Endometrium (tissue), 2 donors: ENCODE measurements around the gene AHNAK.

Source experiments
- FAIRE-seq: peaks from 2 replicates; lab custom pipeline; 2012; peaks lifted over from hg19 to GRCh38; lab: Jason Lieb, UNC
- donor health status: control.
- donor health status: control.

The AHNAK gene

DNA sequence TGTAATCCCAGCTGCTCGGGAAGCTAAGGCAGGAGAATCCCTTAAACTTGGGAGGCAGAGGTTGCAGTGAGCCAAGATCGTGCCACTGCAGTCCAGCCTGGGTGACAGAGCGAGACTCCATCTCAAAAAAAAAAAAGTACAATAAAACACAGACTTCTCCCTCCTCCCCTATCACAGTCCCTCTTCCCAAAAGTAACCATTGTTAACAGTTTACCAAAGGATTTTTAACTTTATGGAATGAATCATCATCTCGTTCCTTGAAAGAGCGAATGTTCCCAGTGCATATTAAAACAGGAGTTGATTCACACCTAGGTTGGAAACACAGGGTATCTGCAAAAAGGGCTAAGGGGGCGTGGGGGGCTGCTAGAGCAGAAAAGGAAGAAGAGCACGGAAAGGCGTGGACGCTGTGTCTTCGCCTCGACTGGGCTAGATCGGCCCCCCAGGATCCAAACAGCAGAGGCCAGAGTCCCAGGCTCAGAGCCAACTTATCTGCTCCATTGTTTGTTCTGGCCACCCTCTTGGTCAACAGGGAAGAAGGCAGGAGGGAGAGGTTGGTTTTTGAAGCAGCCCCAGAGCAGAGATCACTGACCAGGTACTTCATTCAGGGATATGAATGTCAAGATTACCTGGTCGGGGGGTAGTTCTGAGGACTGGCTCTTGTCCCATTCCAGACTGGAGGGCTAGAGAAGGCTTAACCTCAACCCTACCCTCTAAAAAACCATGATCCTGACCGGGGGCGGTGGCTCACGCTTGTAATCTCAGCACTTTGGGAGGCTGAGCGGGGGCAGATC is 2.1 kb upstream of the AHNAK start:
- no peak for FAIRE-seq

DNA sequence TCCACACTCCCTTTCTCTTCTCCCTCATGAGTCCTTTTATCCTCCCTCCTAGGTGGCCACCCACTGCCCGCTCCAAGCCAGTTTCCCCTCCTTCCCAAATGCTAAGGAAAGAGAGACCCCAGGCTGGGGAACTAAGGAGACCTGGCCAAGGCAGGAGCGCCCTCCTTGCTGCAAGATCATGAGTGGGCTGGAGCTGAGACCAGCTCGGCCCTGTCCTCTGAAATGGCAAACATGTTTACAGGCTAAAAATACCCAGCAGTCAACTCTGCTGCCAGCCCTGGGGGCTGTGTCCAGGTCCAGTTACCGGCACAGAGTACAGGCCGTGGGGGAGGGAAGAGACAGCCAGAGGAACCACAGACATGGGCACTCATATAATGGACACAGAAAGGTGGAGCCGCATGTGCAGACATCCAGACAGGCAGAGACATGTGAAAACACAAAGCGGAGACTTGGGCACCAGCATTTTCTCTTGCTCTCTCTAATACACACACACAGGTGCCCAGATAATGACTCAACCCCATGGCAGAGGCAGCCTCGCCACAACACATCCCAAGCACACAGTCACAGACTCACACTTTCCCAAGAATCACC is 1.2 kb upstream of the AHNAK start:
- no peak for FAIRE-seq

DNA sequence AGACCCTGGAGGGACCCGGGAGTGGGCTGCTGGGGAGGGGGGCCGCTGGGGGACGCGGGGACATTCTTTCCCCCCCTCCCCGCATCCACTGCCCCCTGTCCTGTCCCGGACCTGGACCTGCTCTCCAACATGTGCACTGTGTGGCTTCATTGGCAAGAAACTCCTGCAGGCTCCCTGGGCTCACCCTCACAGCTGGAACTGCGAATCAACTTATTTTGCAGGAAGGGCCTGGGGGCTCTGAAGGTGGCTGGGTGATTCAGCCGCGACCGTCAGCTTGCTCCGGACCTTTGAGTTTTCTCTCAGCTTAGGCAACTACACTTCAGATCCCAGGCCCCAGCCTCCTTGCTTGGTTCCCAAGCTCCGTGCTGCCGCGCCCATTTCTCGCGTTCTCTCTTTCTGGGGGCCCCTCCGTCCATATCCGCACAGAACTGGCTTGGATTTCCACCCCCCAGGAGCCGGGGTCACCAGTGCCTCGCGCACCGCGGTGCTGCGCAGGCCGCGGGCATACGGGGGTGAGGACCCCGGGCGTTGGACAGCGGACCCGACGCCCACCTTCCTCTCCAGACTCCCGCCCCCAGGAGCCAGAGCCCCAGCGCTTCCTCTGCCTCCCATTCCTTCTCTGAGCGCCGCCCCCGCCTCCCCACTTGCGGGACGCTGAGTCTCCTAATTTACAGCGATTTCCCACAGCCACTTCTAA is 471 bp upstream of the AHNAK start:
- no peak for FAIRE-seq

DNA sequence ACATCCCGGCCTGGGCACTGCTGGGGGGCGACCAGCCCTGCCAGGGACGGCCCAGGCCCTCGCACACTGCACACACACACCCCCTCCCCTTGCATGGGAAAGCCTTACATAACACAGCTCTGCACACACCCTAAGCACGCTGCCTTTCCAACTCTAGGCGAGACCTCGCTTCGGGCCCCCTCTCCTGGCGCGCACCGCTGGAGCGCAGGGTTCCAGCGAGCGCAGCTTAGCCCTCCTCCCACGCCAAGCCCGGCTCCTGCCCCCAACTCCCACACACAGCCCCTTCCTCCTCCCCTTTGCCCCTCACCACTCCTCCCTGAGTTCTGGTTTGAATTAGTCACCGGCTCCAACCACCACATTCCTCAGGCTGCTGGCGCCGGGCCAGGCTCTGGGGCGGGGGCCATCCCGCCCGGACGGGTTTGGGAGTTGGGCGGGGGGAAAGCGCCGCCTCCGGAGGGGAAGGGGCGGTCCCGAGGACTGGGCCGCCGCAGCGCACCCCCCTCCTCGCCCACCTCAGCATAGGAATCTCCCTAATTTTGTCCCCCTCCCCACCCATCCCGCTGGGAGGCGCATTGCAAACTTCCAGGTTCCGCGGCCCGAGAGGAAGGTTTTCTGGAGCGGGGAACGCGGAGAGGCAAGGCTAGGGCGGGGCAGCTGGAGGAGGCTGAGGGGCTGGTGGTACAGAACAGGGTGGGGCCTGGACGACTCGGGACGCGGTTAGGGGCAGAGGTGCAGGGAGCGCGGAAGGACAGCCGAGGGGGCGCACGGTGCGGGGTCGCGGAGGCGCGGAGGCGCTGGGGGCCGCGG is 966 bp downstream of the AHNAK start:
- peak; percentile 33 for FAIRE-seq

DNA sequence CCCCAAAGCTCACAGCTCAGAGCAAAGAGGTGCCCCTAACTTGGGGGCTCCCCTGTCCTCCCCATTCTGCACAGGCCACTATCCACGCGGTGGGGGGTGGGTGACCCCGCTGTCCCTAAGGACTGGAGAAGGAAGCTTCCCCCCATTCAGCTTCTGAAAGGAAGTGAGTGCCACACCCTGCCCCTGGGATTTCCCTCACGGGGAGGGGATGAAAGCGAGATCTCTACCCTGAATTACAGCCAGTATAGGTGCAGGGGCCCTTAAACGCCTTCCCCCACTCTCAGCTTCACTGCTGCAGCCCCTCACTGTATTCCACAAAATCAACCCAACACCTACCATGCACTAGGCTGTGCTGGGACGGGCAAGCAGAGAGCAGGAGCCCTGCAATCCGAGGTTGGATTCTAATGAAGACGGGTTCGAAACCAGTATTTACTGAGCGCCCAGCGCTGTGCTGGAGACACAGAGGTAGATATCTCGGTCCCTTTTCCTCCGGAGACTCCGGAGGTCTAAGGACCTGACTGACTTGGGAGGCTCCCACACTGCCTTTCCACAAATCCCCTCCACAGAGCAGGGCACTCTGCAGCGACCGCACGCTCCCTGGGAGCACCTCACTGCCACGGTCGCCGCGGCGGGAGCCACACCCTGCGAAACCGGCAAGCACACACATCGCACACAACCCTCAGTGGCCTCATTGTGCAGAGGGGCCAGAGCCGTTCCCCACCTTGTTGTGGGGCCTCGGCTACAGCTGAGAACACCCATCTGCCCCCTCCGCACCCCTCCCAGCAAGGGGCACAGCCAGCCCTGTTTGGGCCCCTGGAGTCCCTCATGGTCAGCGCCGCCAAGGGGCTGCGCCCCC is 1.8 kb downstream of the AHNAK start:
- no peak for FAIRE-seq

DNA sequence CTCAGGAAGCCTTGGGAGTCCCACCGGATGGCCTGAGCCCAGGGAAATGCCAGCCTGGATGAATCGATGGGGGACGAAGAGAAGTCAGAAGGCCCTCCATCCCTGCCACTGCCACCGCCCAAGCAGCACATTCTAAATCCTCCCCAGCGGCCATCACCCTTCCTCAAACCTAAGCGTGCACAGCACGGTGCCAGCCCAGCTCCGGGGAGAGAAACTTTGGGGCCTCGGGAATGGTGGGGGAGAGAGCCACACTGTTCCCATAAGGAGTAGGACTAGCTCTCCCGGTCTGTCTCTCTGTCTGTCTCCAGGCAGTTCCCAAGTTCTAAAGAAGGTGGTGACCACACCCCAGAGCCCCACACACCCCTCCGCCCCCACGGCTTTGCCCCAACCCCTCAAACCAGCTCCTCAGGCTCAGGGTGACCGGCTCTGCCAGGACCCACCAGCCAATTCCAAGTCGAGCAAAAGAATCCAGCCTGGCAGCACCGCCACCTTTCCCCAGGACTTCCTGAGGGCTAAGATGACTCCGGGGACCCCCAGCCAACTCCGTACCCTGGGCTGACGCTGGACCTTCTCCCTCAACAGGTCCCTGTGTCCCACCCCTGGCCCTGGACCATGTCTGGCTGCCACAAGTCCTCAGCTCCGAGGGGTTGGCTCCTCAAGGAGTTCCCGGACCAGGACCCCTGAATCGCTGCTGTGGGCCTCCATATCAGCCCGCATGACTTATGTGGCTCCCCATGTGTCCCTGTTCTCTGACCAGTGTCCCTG is 2.7 kb downstream of the AHNAK start:
- no peak for FAIRE-seq

DNA sequence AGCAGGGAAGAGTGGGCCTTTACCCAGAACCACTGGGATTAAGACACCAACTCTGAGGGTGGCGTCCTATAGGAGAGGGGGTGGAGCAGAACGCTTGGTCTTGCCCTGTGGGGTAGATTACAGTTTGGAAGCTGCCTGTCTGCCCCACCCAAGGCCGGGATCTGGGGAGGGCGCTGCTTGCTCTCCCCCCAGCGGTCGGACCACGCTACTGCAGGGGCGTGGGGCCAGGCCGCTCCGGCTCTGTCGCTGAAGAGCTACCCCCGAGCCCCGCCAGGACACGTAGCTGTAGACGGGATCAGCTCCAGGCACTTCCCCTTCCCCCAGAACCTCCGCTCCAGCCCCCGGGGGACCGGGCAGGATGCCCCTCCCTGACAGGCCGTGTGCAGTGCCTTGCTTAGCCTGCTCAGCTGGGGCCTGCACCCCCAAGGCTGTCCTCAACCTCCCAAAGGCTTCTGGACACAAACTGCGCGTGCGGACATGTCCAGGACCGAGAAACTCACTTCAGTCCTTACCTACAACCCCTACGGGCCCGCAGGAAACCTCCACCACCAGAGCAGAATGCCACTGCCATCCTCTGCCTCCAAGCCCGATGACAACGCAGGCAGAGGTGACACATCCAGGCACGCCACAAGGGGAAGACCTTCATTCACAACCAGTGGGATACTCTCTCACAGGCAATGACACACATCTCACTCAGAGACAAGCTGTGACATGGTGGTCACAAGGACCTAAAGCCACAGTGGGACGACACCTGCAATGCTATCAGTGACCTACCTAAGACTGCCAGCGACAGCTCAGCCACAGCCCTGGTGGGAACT is 3.6 kb downstream of the AHNAK start:
- FAIRE-seq: no peak

DNA sequence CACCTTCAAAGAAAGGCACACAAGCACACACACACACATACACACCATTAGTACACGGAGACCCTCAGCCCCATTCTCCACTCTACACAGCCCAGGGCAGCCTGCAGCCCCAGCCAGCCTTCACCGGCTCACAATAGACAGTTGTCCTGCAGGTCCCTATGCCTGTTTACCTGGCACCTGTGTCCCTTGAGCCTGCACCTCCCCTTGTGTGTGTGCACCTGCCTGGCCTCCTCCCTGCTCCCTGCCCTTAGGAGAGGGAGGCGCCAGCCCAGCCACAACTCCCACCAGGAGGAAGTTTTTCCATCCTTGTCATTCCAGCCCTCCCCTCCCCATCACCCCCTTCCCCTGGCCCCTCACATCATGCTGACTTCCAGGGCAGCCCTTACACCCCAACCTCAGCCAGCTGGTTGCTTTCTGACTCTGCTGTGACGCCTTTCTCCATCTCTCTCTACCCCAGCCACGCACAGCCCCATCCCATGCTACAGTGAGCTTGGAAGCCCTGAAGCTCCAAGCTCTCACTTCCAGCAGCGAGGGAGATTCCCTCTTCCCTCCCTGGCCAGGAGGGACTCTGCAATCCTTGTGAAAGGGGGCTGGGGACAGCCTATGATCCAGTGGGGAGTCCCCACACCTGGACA is 4.4 kb downstream of the AHNAK start:
- no peak for FAIRE-seq

DNA sequence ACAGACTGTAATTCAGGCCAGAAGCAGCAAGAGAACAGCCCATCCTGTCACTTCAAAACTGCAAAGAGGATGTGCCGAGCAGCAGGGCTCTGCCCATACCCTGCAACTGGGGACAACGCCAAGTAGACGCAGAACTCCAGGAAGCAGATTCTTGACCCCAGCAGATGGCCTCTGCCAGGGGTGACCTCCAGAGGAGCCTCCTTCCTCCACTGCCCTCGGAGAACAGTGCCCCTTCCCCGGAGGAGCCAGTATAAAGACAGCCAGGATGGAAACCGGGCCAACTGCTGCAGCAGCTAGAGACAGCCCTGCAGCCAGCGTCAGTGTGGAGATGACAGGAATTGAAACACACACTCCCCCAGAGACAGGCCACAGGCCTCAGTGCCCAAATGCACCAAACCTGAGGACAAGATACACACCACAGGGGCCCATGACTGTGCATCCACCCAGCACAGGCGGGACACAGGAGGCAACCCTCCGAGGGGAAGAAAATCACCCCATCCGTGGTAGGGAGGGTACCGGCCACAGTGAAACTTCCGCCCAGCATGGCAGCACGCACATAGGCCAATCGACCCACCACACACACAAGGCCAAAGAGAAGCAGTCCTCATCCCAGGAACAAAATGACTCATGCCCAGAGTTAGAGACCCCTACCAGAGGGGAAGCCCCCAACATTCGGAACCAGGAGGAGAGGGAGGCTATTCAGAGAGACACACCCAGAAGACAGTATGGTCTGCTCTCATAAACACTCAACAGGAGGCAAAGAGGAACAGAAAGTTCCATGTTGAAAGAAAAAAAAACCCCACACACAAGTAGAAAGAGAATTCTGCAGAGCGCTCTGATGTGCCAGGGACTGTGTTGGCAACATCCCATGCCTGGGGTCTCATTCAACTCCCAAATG is 5.6 kb downstream of the AHNAK start:
- FAIRE-seq: no peak

DNA sequence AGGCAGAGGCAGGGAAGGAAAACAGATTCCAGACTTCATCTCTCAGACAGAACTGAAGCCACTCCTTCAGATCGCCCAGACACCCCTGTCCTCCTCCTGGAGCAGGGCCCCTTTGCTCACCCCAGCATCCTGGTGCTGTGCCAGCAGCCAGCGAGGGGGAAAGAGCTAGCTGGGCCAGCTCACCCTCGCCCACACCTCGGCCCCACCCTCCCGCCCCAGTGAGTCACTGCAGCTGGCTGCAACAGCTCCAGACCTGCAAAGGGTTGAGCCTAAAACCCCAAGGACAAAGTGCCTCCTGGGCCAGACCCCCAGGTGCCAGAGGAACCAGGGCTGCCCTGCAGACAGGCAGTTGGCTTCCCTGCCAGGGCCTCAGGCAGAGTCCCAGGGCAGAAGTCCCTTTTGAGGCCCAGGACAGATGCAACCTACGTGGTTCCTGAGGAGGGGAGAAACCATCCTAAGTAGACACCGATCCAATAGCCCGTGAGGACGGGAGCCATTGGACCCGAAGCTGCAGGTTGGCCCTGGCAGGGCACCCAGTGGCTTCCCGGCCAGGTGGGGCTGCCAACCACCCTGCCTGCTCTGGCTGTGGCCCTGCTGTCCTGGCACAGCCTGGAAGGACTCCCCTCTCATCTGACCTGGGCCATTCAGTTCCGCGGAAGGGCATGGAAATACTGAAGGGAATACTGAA is 7.2 kb downstream of the AHNAK start:
- no peak for FAIRE-seq

DNA sequence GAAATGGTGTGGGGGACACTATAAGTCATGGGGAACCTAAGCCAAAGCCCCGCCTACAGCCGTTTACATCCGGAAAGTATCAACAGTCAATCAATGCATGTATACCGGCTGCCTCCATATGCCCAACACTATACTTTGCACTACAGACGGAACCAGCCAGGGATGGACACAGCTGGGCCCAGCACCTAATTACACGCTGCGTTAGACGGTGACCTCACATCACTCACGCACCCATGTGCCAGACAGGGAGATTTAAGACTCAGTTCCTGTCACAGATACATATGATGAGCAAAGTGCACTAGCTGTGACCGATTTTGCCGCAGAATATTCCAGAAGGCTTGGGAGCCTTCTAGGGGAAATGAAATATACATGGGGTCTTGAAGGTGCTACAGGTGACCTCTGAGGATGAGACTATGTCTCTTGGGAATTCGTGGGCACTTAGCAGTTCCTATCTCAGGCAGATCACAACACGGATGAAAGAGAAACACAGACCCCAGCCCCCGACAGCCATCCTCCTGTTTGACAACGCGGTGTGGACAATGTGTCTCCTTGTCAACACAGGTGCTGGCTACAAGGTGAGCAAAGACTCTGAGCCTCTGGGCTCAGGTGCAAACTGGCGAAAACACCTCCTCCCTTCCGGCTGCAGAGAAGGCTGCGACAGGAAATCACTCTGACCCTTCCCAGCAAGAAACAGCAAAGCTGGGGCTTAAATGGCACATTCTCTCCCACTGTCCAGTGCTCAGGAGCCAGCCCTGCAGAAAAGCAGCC is 8.0 kb downstream of the AHNAK start:
- no peak for FAIRE-seq

DNA sequence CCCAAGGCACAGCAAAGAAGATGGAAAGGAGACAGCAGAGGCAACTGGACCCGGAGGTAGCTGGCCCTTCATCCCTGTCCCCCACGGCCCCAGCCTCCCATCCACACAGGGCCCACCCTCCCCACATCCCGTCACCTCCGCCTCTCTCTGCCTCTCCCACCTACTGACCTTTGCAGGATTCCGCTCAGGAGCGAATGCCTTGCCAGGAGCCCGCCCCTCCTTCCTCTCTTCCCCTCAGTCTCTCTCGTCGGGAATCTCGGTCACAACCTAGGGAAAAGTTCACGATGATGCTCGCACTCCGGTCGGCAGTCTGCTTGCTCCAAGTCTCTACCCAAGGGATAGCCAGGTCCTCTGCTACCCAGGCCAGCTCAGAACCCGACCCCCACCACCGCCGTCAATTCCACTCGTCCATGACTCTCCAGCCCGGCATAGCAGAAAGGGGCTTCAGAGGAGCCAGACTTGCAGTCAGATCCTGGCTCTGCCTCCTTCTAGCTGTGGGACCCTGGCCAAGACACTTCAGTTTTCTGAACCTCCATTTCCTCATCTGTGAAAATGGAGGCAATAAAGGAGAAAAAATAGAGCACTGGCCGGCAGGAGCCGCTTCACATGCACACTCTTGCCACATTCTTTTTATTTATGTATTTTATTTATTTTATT is 10.2 kb downstream of the AHNAK start:
- FAIRE-seq: no peak

DNA sequence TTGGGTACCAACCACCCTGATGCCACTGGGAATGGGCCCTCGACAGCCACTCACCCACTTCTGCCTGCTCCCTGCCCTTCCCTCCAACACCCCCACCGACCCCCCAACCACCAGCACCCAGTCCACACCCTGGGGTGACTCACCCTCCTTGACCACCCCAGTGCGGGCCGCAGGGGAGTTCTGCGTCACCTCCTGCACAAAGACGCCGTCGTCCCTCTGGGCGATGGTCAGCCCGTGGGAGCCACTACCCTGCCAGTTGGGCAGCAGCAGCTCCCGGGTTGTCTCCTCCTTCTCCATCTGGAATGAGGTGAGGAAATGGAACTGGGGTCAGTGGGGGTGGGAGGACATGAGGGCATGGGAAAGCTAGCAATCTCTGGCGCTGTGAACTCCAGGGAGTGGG is 10.8 kb downstream of the AHNAK start:
- FAIRE-seq: no peak

DNA sequence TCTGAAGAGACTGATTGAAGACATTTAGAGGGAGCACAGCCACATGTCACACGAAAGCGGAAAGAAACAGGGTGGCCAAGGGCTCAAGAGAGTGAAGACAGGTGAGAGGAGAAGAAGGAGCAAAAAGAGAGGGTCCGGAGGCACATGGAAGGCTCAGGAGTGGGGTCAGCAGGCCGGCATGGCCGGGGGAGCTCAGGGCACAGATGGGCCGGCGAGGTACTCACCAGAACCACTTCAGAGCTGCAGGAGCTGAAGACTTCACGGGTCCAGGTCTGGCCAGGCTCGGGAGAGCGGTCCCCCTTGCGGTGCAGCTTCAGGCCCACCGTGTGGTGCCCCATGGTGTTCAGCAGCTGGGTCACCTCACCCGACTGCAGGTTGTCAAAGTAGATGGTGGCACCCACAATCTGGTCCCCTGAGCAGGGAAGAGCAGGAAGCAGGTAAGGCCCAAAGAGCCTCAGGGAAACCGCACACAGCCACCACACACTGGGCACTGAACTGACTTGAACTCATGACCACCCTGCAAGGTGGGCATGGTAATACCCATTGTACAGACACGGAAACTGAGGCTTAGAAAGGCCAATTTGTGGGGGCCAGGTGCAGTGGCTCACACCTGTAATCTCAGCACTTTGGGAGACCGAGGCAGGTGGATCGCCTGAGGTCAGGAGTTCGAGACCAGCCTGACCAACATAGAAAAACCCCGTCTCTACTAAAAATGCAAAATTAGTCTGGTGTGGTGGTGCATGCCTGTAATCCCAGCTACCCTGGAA is 11.6 kb downstream of the AHNAK start:
- FAIRE-seq: no peak

DNA sequence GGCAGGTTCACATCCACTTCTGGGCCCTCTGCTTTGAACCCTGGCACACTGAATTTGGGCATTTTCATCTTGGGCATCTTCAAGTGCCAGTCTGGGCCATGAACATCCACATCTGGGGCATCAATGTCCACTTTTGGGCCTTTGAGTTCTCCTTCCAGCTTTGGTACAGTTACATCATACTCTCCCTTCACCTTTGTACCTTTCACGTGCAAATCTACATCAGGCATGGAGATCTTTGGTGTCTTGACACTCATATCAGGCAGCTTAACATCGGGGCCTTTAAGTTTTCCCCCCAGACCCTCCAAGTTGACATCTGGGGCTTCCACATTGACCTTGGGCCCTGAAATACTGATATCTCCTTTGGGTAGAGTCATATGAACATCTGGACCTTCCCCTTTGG is 14.5 kb downstream of the AHNAK start:
- FAIRE-seq: no peak
